ENCODE data around the gene ATM. TPM values are rescaled to one million over a fixed set of nuclear protein-coding genes. Genes with fewer than 3 reads are reported as not detected.

The ATM gene
- total RNA-seq, 1 experiment from 2014 or later: 72.5 TPM

- BruUV-seq (replicated peaks): no TSS peak
- no peaks in the 10 kb centered on the region for H3K9me3 ChIP-seq (ENCODE audit: low read depth, low read length, poor library complexity, severe bottlenecking)
Observed at GRCh38 chr11:108398439-108398838, 175.6 kb downstream of the ATM start.

GRCh38 chr11:108402241-108402640 lies 179.4 kb downstream of the ATM start:
- intact Hi-C loops (cut with micrococcal nuclease; ENCODE audit: unreplicated experiment): no loop called here
- no TSS peak for BruUV-seq (replicated peaks)
- ChIA-PET POLR2A (ENCODE audit: low non-redundant PET) (no interaction called here), CTCF (no interaction called here)
- TF ChIP-seq EZH2 (IDR thresholded peaks at IDR 0.05; ENCODE audit: borderline replicate concordance, low read depth, low read length, poor library complexity, severe bottlenecking) (no peak), CTCF (conservative IDR thresholded peaks at IDR 0.05; ENCODE audit: low read depth, low read length) (no peak)
- H3K4me1 ChIP-seq (ENCODE audit: insufficient read depth, low read length, poor library complexity, severe bottlenecking): no peaks in the 10 kb centered on the region
- no peaks in the 10 kb centered on the region for H3K27me3 ChIP-seq (replicated peaks; ENCODE audit: insufficient read depth, low read depth, low read length, poor library complexity)
- no peak overlapping the region for H3K4me3 ChIP-seq (ENCODE audit: low read depth, low read length, poor library complexity, severe bottlenecking)
- no peak overlapping the region for H3K27ac ChIP-seq (ENCODE audit: low read depth, low read length, poor library complexity, severe bottlenecking)
- no peak for DNase-seq (ENCODE audit: low spot score)
- no peaks in the 10 kb centered on the region for H3K36me3 ChIP-seq (ENCODE audit: insufficient read depth, low read length, poor library complexity, severe bottlenecking)
- no peaks in the 10 kb centered on the region for H3K9me3 ChIP-seq (ENCODE audit: low read depth, low read length, poor library complexity, severe bottlenecking)

More at GRCh38 chr11:108398439-108398838, 175.6 kb downstream of the ATM start:
- ChIA-PET POLR2A (ENCODE audit: low non-redundant PET) (no interaction called here), CTCF (no interaction called here)
- H3K27ac ChIP-seq (ENCODE audit: low read depth, low read length, poor library complexity, severe bottlenecking): no peak overlapping the region
- H3K4me3 ChIP-seq (ENCODE audit: low read depth, low read length, poor library complexity, severe bottlenecking): no peak overlapping the region
- TF ChIP-seq CTCF (conservative IDR thresholded peaks at IDR 0.05; ENCODE audit: low read depth, low read length) (no peak), EZH2 (IDR thresholded peaks at IDR 0.05; ENCODE audit: borderline replicate concordance, low read depth, low read length, poor library complexity, severe bottlenecking) (no peak)
- H3K27me3 ChIP-seq (replicated peaks; ENCODE audit: insufficient read depth, low read depth, low read length, poor library complexity): no peaks in the 10 kb centered on the region
- no peaks in the 10 kb centered on the region for H3K4me1 ChIP-seq (ENCODE audit: insufficient read depth, low read length, poor library complexity, severe bottlenecking)
- intact Hi-C loops (cut with micrococcal nuclease; ENCODE audit: unreplicated experiment): no loop called here
- no peaks in the 10 kb centered on the region for H3K36me3 ChIP-seq (ENCODE audit: insufficient read depth, low read length, poor library complexity, severe bottlenecking)
- no peak for DNase-seq (ENCODE audit: low spot score)

- Histone ChIP-seq H3K27me3 (replicated peaks; ENCODE audit: insufficient read depth, low read depth, low read length, poor library complexity) (no peaks in the 10 kb centered on the region), H3K4me1 (ENCODE audit: insufficient read depth, low read length, poor library complexity, severe bottlenecking) (no peaks in the 10 kb centered on the region), H3K27ac (ENCODE audit: low read depth, low read length, poor library complexity, severe bottlenecking) (no peak overlapping the region), H3K4me3 (ENCODE audit: low read depth, low read length, poor library complexity, severe bottlenecking) (no peak overlapping the region), H3K9me3 (ENCODE audit: low read depth, low read length, poor library complexity, severe bottlenecking) (no peaks in the 10 kb centered on the region), H3K36me3 (ENCODE audit: insufficient read depth, low read length, poor library complexity, severe bottlenecking) (no peaks in the 10 kb centered on the region)
- TF ChIP-seq CTCF (conservative IDR thresholded peaks at IDR 0.05; ENCODE audit: low read depth, low read length) (no peak), EZH2 (IDR thresholded peaks at IDR 0.05; ENCODE audit: borderline replicate concordance, low read depth, low read length, poor library complexity, severe bottlenecking) (no peak)
- CTCF ChIA-PET: no interaction called here
- intact Hi-C loops (cut with micrococcal nuclease; ENCODE audit: unreplicated experiment): no loop called here
- POLR2A ChIA-PET (ENCODE audit: low non-redundant PET): no interaction called here
- DNase-seq (ENCODE audit: low spot score): no peak
- no TSS peak for BruUV-seq (replicated peaks)
Observed at GRCh38 chr11:108403052-108403451, 180.2 kb downstream of the ATM start.

All from A673 (cell line).